SU-DHL-6 (cell line): ENCODE data around the gene MYZAP.

Experiments
- H2AFZ ChIP-seq: fragments of 200-600 bp; sonication (generic); 2 replicates; pipeline ENCODE4 v1.6.1; 2014; ENCODE audit warnings: low read depth, mild to moderate bottlenecking, moderate library complexity, mixed read lengths, antibody characterized with exemption, low read length; ENCODE audit not compliant: severe bottlenecking
- H3F3A ChIP-seq: fragments of 200-600 bp; shearing (Covaris generic); 2 replicates; pipeline ENCODE4 v1.6.0; 2016; ENCODE audit warnings: antibody characterized with exemption, mild to moderate bottlenecking; ENCODE audit not compliant: insufficient read depth
- H3K27ac ChIP-seq: fragments of 200-600 bp; sonication (generic); 2 replicates; pipeline ENCODE4 v1.5.1; 2016; ENCODE audit warnings: low read depth, mild to moderate bottlenecking, low read length, moderate library complexity, mixed read lengths
- H3K27me3 ChIP-seq: fragments of 200-600 bp; sonication (generic), shearing (Covaris generic); 2 replicates; pipeline ENCODE4 v1.6.0; 2014; ENCODE audit warnings: mild to moderate bottlenecking, low read length
- H3K36me3 ChIP-seq: fragments of 200-600 bp; sonication (generic); 2 replicates; pipeline ENCODE4 v1.6.1; 2014; ENCODE audit warnings: mild to moderate bottlenecking, low read length, mixed read lengths
- H3K4me2 ChIP-seq: fragments of 300-600, 200-600 bp; shearing (Covaris generic), sonication (generic); 2 replicates; pipeline ENCODE4 v1.6.0; 2014; ENCODE audit warnings: low read length, low read depth, mild to moderate bottlenecking; ENCODE audit not compliant: poor library complexity, severe bottlenecking
- H3K4me3 ChIP-seq: fragments of 200-600 bp; sonication (generic); 2 replicates; pipeline ENCODE4 v1.5.1; 2014; ENCODE audit warnings: antibody characterized with exemption, low read length, mild to moderate bottlenecking, mixed read lengths; ENCODE audit not compliant: insufficient read depth, poor library complexity, severe bottlenecking
- H3K79me2 ChIP-seq: fragments of 200-600 bp; sonication (generic); 2 replicates; pipeline ENCODE4 v1.6.1; 2014; ENCODE audit warnings: mild to moderate bottlenecking, low read length, moderate library complexity; ENCODE audit not compliant: insufficient read depth
- H3K9ac ChIP-seq: fragments of 200-600 bp; sonication (generic); 2 replicates; pipeline ENCODE4 v1.7.0; 2014; ENCODE audit warnings: mild to moderate bottlenecking, low read length
- H3K9me2 ChIP-seq: fragments of 200-600 bp; sonication (generic); replicated peaks from 2 replicates; pipeline ENCODE4 v1.6.1; 2014; ENCODE audit warnings: low read length; ENCODE audit not compliant: insufficient read depth
- H3K9me3 ChIP-seq: fragments of 200-600 bp; sonication (generic); 2 replicates; pipeline ENCODE4 v1.6.1; 2014; ENCODE audit warnings: low read length, mixed read lengths; ENCODE audit not compliant: insufficient read depth
- H4K20me1 ChIP-seq: fragments of 200-600 bp; sonication (generic); 2 replicates; pipeline ENCODE4 v1.6.1; 2014; ENCODE audit warnings: low read depth, mild to moderate bottlenecking, antibody characterized with exemption, low read length, moderate library complexity, mixed read lengths
- CTCF ChIP-seq: fragments of 200-600 bp; sonication (generic); IDR thresholded peaks from one replicate; pipeline ENCODE4 v1.5.1; 2017; ENCODE audit warnings: antibody characterized with exemption, mild to moderate bottlenecking, low read length, moderate library complexity; ENCODE audit not compliant: insufficient read depth, poor library complexity, severe bottlenecking
- EZH2phosphoT487 ChIP-seq: fragments of 200-600 bp; sonication (generic), shearing (Covaris generic); conservative IDR thresholded peaks from 2 replicates; pipeline ENCODE4 v1.6.1; 2018; ENCODE audit warnings: mild to moderate bottlenecking, antibody characterized with exemption, low read length, moderate library complexity, mixed read lengths

The MYZAP gene

GRCh38 chr15:57667171-57667849 lies 75.6 kb downstream of the MYZAP start:
- Histone ChIP-seq H4K20me1 (no peaks in the 10 kb centered on the region), H3K79me2 (no peaks in the 10 kb centered on the region), H3K4me2 (no peak overlapping the region), H3K36me3 (no peaks in the 10 kb centered on the region), H3F3A (no peaks in the 10 kb centered on the region), H2AFZ (no peak overlapping the region), H3K27me3 (no peaks in the 10 kb centered on the region), H3K9ac (no peak overlapping the region), H3K4me3 (no peak overlapping the region), H3K9me2 (no peaks in the 10 kb centered on the region), H3K9me3 (no peaks in the 10 kb centered on the region), H3K27ac (no peak overlapping the region)
- TF ChIP-seq CTCF = no peak
- TF ChIP-seq EZH2phosphoT487 = no peak

GRCh38 chr15:57668016-57668415 lies 76.3 kb downstream of the MYZAP start:
- H3K9me3 ChIP-seq = no peaks in the 10 kb centered on the region
- H3K36me3 ChIP-seq = no peaks in the 10 kb centered on the region
- H3K4me3 ChIP-seq = no peak overlapping the region
- H3K9ac ChIP-seq = no peak overlapping the region
- H3K4me2 ChIP-seq = no peak overlapping the region
- no peaks in the 10 kb centered on the region for H4K20me1 ChIP-seq
- no peaks in the 10 kb centered on the region for H3F3A ChIP-seq
- no peak overlapping the region for H3K27ac ChIP-seq
- TF ChIP-seq EZH2phosphoT487 (no peak), CTCF (no peak)
- no peaks in the 10 kb centered on the region for H3K9me2 ChIP-seq
- H3K27me3 ChIP-seq = no peaks in the 10 kb centered on the region
- no peaks in the 10 kb centered on the region for H3K79me2 ChIP-seq
- no peak overlapping the region for H2AFZ ChIP-seq

- no peak overlapping the region for H3K9ac ChIP-seq
- no peak overlapping the region for H3K4me3 ChIP-seq
- no peak overlapping the region for H3K27ac ChIP-seq
- no peaks in the 10 kb centered on the region for H4K20me1 ChIP-seq
- H3K27me3 ChIP-seq = no peaks in the 10 kb centered on the region
- no peaks in the 10 kb centered on the region for H3K79me2 ChIP-seq
- H2AFZ ChIP-seq = no peak overlapping the region
- no peak for TF ChIP-seq EZH2phosphoT487
- H3K36me3 ChIP-seq = no peaks in the 10 kb centered on the region
- H3K9me2 ChIP-seq = no peaks in the 10 kb centered on the region
- H3F3A ChIP-seq = no peaks in the 10 kb centered on the region
- no peak overlapping the region for H3K4me2 ChIP-seq
- no peaks in the 10 kb centered on the region for H3K9me3 ChIP-seq
Observed at GRCh38 chr15:57671636-57672035, 79.9 kb downstream of the MYZAP start.

- no peak overlapping the region for H3K4me2 ChIP-seq
Observed at GRCh38 chr15:57675481-57676181, 83.9 kb downstream of the MYZAP start.

More at GRCh38 chr15:57675481-57676181, 83.9 kb downstream of the MYZAP start:
- no peak overlapping the region for H3K27ac ChIP-seq
- no peaks in the 10 kb centered on the region for H3F3A ChIP-seq
- H4K20me1 ChIP-seq = no peaks in the 10 kb centered on the region
- no peaks in the 10 kb centered on the region for H3K79me2 ChIP-seq
- no peaks in the 10 kb centered on the region for H3K36me3 ChIP-seq
- no peaks in the 10 kb centered on the region for H3K27me3 ChIP-seq
- TF ChIP-seq EZH2phosphoT487 = no peak
- no peak overlapping the region for H3K4me3 ChIP-seq
- H3K9ac ChIP-seq = no peak overlapping the region
- H2AFZ ChIP-seq = no peak overlapping the region
- H3K9me3 ChIP-seq = no peaks in the 10 kb centered on the region
- no peaks in the 10 kb centered on the region for H3K9me2 ChIP-seq
